Chondrocyte (in vitro differentiated cells): ENCODE measurements around the gene SSBP3. TPM values are rescaled to one million over a fixed set of nuclear protein-coding genes. Genes with fewer than 3 reads are reported as not detected.

ENCODE experiments used
- DNase-seq: peaks from one replicate; pipeline ENCODE4 v3.0.0; 2021; ENCODE audit warnings: mixed read lengths, low spot score
- H3K27ac Mint-ChIP-seq: one replicate; pipeline ENCODE4 v1.8.0; 2021; ENCODE audit warnings: mild to moderate bottlenecking, moderate library complexity, mixed read lengths; ENCODE audit not compliant: unreplicated experiment
- H3K27me3 Mint-ChIP-seq: 2 replicates; pipeline ENCODE4 v1.8.0; 2021; ENCODE audit warnings: low read depth, mixed read lengths
- H3K36me3 Mint-ChIP-seq: 2 replicates; pipeline ENCODE4 v1.8.0; 2021; ENCODE audit warnings: low read depth, mixed read lengths
- H3K4me1 Mint-ChIP-seq: 2 replicates; pipeline ENCODE4 v1.8.0; 2021; ENCODE audit warnings: low read depth, mild to moderate bottlenecking, mixed read lengths
- H3K4me3 Mint-ChIP-seq: one replicate; pipeline ENCODE4 v1.8.0; 2021; ENCODE audit warnings: mild to moderate bottlenecking, moderate library complexity, mixed read lengths; ENCODE audit not compliant: unreplicated experiment
- H3K9me3 Mint-ChIP-seq: 2 replicates; pipeline ENCODE4 v1.8.0; 2021; ENCODE audit warnings: low read depth, mixed read lengths
- total RNA-seq: library from RNA; stranded (reverse); gene quantifications from 3 replicates; pipeline ENCODE4 v1.2.1, GENCODE V29; 2021
- TF ChIP-seq, protein P1 (sequence below): fragments of 200-600 bp; sonication (generic); IDR thresholded peaks from 2 replicates; pipeline ENCODE4 v1.5.0; 2021; ENCODE audit warnings: antibody characterized with exemption, mild to moderate bottlenecking, moderate library complexity

Gene SSBP3
- total RNA-seq, 1 donor from 2014 or later: 22.0 TPM

DNA sequence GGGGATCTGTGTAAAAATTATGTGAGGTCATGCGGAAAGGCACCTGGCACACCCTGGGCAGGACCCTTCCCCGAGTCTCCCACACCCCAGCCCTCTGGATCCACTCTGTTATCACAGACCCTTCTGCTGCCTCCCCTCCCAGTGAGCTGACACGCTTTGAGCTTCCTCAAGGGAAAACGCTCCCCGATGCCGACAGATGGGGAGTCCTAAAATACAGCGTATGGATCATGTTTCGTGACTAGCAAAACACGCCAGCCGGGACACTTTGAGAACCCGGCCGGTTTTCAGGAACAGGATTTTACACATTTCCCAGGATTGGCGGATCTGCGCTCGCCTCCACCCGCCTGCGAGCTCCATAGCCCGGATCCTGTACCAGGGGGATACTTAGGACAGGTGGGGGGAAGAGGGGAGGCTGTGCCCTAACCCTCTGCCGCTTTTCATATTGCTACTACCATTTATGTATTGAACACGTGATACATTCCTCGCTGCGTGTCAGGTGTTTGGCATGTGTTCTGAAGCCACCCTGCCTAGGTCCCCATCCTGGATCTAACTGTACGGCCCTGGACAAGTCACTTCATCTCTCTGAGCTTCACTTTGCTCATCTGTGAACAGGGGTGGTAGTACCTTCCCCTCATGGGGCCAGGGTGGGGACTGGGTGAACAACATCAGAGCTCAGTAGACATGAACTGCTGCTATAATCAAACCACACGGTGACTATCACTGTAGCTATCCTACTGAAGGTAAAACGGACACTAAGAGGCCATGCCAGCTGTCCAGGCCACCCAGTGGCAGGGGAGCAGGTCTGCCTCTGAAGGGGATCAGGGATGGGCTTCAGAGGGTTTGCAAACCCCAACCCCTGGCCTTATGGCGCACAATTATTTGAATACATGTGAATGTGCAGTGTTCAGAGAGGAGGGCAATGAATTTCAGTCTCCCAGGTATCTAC, 63.2 kb downstream of the SSBP3 start:
- Mint-ChIP-seq H3K4me1 (peaks cover 5% of the 10 kb centered on the region), H3K4me3 (no peak overlapping the region), H3K27me3 (no peaks in the 10 kb centered on the region), H3K27ac (no peak overlapping the region), H3K9me3 (no peaks in the 10 kb centered on the region), H3K36me3 (peaks cover 2% of the 10 kb centered on the region)
- TF ChIP-seq, protein P1, sequence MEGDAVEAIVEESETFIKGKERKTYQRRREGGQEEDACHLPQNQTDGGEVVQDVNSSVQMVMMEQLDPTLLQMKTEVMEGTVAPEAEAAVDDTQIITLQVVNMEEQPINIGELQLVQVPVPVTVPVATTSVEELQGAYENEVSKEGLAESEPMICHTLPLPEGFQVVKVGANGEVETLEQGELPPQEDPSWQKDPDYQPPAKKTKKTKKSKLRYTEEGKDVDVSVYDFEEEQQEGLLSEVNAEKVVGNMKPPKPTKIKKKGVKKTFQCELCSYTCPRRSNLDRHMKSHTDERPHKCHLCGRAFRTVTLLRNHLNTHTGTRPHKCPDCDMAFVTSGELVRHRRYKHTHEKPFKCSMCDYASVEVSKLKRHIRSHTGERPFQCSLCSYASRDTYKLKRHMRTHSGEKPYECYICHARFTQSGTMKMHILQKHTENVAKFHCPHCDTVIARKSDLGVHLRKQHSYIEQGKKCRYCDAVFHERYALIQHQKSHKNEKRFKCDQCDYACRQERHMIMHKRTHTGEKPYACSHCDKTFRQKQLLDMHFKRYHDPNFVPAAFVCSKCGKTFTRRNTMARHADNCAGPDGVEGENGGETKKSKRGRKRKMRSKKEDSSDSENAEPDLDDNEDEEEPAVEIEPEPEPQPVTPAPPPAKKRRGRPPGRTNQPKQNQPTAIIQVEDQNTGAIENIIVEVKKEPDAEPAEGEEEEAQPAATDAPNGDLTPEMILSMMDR: no peak
- no peak for DNase-seq

DNA sequence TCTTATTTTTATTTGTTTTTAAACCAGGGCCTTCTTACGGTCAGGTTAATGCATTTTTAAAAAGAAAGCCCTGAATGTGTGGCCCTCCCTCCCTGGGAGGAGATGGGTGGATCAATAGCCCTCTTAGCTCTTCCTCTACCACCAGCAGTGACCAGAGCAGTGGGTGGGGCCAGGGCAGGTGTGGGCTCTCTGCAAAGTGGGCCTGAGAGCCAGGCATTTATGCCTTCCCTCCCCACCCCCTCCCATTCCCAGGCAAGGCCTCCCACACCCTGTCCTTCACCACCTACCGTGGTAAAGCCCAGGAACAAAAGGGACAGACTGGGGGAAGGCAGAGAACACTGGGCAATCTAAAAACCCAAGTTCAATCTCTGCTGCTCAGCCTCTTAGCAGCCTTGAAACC, 63.9 kb downstream of the SSBP3 start:
- TF ChIP-seq, protein P1: no peak
- peaks cover 6% of the 10 kb centered on the region for H3K4me1 Mint-ChIP-seq
- H3K27ac Mint-ChIP-seq: no peak overlapping the region
- DNase-seq: no peak
- peaks cover 2% of the 10 kb centered on the region for H3K36me3 Mint-ChIP-seq
- H3K27me3 Mint-ChIP-seq: no peaks in the 10 kb centered on the region
- no peaks in the 10 kb centered on the region for H3K9me3 Mint-ChIP-seq
- H3K4me3 Mint-ChIP-seq: no peak overlapping the region

DNA sequence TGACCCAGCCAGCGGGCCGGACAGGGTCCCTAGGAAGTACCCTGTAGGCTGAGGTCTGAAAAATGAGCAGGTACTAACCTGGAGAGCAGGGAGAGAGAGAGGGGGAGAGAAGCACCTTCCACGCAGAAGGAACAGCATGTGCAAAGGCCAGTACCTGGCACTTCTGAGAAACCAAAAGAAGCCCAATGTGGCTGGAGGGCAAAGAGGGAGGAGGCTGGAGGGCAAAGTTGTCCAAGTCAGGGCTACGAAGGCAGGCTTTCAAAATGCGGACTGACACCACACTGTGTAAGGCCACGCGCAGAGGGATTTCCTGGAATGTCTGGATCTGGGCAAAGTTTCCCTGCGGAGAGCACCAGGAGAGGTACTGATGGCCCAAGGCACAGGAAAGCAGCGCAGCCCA, 64.4 kb downstream of the SSBP3 start:
- no peak overlapping the region for H3K4me3 Mint-ChIP-seq
- TF ChIP-seq, protein P1: no peak
- no peak for DNase-seq
- peaks cover 6% of the 10 kb centered on the region for H3K4me1 Mint-ChIP-seq
- no peaks in the 10 kb centered on the region for H3K27me3 Mint-ChIP-seq
- no peak overlapping the region for H3K27ac Mint-ChIP-seq
- no peaks in the 10 kb centered on the region for H3K9me3 Mint-ChIP-seq
- peaks cover 2% of the 10 kb centered on the region for H3K36me3 Mint-ChIP-seq

DNA sequence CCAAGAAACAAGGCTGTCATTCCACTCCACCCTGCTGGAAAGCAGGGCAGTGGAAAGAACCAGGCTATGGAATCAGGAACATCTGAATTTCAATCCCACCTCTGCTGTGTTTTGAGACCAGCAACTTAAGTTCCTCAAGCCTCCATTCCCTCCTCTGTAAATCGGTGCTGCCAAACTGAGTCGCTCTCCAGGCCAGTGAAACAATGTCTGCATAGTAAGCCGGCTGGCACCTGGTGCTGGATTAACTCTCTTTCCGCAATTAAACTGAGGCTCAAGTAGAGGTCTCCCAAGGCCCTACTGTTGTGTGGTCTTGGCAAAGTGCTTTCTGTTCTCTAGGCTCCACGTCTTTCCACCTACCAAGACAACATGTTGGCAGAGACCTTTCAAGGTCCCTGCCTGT, 65.3 kb downstream of the SSBP3 start:
- Mint-ChIP-seq H3K4me1 (peaks cover 15% of the 10 kb centered on the region), H3K27me3 (no peaks in the 10 kb centered on the region), H3K9me3 (no peaks in the 10 kb centered on the region), H3K36me3 (peaks cover 2% of the 10 kb centered on the region), H3K4me3 (no peak overlapping the region), H3K27ac (no peak overlapping the region)
- DNase-seq: no peak
- TF ChIP-seq, protein P1: no peak

DNA sequence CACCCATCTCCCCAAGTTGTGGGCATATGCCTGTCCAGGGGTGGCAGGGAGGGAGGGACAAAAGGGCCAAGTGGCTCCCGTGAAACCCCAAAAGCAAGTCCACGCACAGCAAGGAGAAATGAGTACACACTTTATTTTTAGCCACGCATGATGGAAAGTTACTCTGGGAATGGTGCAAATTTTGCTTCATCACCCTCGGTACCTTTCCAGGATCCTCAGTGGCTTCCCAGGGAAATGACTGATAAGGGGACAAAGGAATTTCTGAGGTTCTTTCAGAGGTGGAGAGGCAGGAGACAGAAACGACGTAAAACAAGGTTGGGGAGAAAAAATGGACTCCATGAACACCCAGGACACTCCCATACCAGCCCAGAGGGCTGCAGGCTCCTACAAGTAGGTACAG, 65.8 kb downstream of the SSBP3 start:
- peaks cover 19% of the 10 kb centered on the region for H3K4me1 Mint-ChIP-seq
- no peaks in the 10 kb centered on the region for H3K9me3 Mint-ChIP-seq
- DNase-seq: no peak
- H3K27ac Mint-ChIP-seq: no peak overlapping the region
- H3K27me3 Mint-ChIP-seq: no peaks in the 10 kb centered on the region
- peaks cover 2% of the 10 kb centered on the region for H3K36me3 Mint-ChIP-seq
- TF ChIP-seq, protein P1: no peak
- H3K4me3 Mint-ChIP-seq: no peak overlapping the region
